SH-SY5Y (cell line): ENCODE results near the gene COQ9.

Experiments used
- GATA2 ChIP-seq: IDR thresholded peaks from 2 replicates; pipeline ENCODE4 v1.6.1; 2011; ENCODE audit warnings: mild to moderate bottlenecking, low read depth, low read length
- GATA3 ChIP-seq: IDR thresholded peaks from 2 replicates; pipeline ENCODE4 v1.6.1; 2011; ENCODE audit warnings: low read depth, mild to moderate bottlenecking, low read length, moderate library complexity

COQ9 gene, protein sequence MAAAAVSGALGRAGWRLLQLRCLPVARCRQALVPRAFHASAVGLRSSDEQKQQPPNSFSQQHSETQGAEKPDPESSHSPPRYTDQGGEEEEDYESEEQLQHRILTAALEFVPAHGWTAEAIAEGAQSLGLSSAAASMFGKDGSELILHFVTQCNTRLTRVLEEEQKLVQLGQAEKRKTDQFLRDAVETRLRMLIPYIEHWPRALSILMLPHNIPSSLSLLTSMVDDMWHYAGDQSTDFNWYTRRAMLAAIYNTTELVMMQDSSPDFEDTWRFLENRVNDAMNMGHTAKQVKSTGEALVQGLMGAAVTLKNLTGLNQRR

GRCh38 chr16:57447186-57447962, at the start of gene COQ9, which contains the start of gene CIAPIN1:
TSS of gene COQ9 (plus strand) at chr16:57447479. CDS start at chr16:57447506, 27 bp downstream.
TSS of gene CIAPIN1 (minus strand) at chr16:57447385. CDS start at chr16:57440928, 6,457 bp downstream.
- TF ChIP-seq GATA3 (no peak), GATA2 (no peak)

DNA sequence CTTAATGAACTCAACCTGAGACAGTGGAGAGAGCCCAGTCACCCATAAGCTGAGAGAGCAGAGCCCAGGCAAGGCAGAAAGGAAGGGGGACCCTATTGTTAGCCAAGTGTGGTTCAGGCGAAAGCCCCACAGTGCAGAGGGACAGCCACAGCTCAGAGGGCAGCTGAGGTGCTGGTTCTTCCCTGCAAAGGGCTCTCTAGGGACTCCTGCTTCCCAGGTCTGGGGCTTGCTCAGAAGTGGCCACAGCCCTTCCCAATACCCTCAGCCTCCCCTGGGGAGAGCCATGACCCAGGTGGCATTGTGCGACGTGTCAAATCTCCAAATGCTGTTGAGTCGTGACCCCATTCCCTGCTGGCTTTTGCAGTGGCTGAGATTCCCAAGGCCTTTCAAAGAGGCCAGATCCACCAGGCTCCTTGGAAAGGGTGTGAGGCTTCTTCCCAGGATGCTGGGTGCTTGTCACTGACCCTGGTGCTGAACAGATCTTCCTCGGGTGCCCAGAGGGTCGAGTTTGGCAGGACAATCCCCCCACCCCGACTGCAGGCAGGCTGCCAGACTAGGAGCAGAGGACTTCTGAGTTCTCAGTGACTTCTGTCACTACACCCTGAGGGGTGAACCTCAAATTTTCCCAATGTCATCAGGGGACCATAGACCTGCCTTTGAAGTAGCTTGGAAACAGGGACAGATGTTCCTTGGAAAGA, 45.2 kb upstream of the COQ9 start:
- TF ChIP-seq GATA2: no peak

GRCh38 chr16:57403965-57404817, 43.1 kb upstream of the COQ9 start, which contains the start of gene CCL17:
TSS of gene CCL17 (plus strand) at chr16:57404767. CDS start at chr16:57413933, 9,166 bp downstream.
- TF ChIP-seq GATA3: no peak
- TF ChIP-seq GATA2: no peak

- no peak for TF ChIP-seq GATA3
- TF ChIP-seq GATA2: no peak
Observed at GRCh38 chr16:57405097-57405496, 42.2 kb upstream of the COQ9 start.

- no peak for TF ChIP-seq GATA3
- TF ChIP-seq GATA2: no peak
Observed at GRCh38 chr16:57406881-57407280, 40.4 kb upstream of the COQ9 start.

DNA sequence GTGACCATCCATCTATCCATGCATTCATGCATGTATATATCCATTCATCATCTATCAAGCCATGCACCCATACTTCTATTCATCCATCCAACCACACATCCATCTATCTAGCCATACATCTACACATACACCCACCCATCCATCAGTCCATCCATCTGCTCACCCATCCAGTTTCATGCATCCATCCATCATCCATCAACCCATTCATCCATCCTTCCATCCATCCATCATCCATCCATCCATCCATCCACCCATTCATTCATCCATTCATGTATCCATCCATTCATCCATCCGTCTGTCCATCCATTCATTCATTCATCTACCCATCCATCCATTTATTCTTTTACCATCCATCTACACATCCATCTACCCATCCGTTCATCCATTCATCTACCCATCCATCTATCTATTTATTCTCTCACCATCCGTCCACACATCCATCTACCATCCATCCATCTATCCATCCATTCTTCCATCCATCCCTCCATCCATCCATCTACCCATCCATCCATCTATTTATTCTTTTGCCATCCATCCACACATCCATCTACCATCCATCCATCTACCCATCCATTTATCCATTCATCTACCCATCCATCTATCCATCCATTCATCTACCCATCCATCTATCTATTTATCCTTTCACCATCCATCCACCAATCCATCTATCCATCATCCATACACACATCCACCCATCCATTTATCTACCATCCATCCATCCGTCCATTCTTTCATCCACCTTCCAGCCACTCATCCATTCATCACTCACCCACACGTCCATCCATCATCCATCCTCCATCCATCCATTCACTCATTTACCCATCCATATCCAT, 39.5 kb upstream of the COQ9 start:
- no peak for TF ChIP-seq GATA3
- no peak for TF ChIP-seq GATA2

- TF ChIP-seq GATA3 (no peak), GATA2 (no peak)
Observed at GRCh38 chr16:57409065-57409464, 38.2 kb upstream of the COQ9 start.

- no peak for TF ChIP-seq GATA3
Observed at GRCh38 chr16:57409870-57410587, 37.2 kb upstream of the COQ9 start.

DNA sequence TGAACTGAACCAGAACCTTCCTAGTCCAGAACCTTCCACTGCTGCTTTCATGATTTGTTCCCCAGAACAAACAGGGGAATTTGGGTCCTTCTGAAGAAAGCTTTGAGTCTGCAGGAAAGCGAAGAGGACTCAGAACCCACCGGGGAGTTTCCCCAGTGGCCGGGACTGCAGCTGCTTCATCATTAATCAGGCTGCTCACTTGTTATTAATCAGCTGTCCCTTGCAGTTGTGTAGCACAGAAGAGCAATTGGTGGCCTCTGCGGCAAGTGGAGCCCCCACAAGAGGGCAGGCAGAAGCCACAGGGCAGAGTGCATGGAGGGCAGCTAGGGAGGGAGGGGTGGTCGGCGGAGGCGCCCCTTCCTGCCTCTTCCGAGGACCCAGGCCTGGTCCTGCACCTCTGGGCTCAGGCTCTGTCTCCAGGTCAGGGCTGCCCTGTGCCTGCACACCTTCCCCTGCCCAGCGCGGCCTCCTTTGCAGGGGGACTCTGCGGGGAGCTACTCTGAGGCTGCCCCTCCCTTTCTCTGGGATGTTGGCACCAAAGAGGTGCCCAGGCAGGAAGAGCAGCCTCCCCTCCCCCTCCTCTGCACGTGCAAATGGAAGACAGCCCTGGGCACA, 35.8 kb upstream of the COQ9 start:
- TF ChIP-seq GATA3 (no peak), GATA2 (no peak)

- TF ChIP-seq GATA3: no peak
Observed at GRCh38 chr16:57412584-57412983, 34.7 kb upstream of the COQ9 start.

DNA sequence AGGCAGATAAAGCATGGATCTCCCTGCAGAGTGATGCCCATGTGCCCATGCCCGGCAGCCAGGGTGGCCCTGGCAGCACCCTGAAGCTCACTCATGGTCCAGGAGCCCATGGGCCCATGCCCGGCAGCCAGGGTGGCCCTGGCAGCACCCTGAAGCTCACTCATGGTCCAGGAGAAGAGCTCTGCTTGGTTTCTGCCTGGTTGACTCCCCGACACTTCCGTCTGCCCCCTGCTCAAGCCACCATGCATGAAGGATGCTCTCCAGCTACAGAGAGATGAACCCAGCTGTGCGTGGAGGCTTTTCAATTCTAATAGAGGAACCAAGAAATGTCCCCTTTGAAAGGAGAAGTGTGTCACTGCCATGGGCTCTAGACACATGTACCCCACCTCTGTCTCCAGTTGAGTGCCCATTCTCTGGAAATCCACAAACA, 34.0 kb upstream of the COQ9 start:
- TF ChIP-seq GATA3 (no peak), GATA2 (no peak)

GRCh38 chr16:57413733-57414132, 33.5 kb upstream of the COQ9 start:
- TF ChIP-seq GATA3: no peak
- no peak for TF ChIP-seq GATA2

DNA sequence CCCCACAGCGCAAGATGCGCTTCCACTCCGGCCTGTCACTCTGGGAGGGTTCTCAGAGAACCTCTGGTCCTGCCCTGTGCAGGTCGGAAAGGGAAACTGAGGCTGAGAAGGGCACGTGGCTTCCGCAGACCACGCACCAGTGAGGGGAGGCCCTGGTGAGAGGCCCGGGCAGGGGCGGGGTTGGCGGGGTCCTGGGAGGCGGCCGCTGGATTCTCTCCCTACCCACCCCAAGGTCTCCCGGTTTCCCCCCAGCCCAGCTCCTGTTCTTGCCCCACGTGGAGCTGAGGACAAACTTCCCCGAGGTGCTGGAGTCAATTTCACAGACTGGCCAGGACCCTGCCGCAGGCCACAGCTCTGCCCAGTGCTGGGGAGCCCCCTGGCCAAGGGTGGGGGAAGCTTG, 31.2 kb upstream of the COQ9 start:
- TF ChIP-seq GATA3: no peak
- TF ChIP-seq GATA2: no peak
